Stomach (tissue), 9 donors: ENCODE data around the gene SSBP4. TPM values are rescaled to one million over a fixed set of nuclear protein-coding genes. Genes with fewer than 3 reads are reported as not detected.
A peak's percentile ranks its signal among the peaks of the same experiment; 100 is the strongest.

Source experiments
- DNase-seq, 2 donors: peaks; one replicate each; pipeline versions ENCODE4 v3.0.0 to v3.0.0-alpha.2; 2013 to 2019
- H3K27ac ChIP-seq, 5 donors: fragments of 200-600 bp in 4 of 5; sonication (generic) in 4 of 5; one replicate each; pipeline ENCODE4 v1.5.1; 2013 to 2019; ENCODE audit warnings: mild to moderate bottlenecking in 1 of 5, moderate library complexity in 1 of 5
- H3K27me3 ChIP-seq, 3 donors: fragments of 200-600 bp; sonication (generic); one replicate each; pipeline ENCODE4 v1.5.1; 2017 to 2019; ENCODE audit warnings: mixed run types in 1 of 3
- H3K36me3 ChIP-seq, 4 donors: fragments of 200-600 bp; sonication (generic); 1 replicate in 3 of 4; 2 replicates in 1 of 4; pipeline ENCODE4 v1.5.1; 2016 to 2019
- H3K4me1 ChIP-seq, 4 donors: fragments of 200-600 bp; sonication (generic); one replicate each; pipeline ENCODE4 v1.5.1; 2016 to 2019
- H3K4me3 ChIP-seq, 4 donors: fragments of 200-600 bp; sonication (generic) in 3 of 4; one replicate each; pipeline ENCODE4 v1.5.1; 2016 to 2019; ENCODE audit warnings: mild to moderate bottlenecking in 1 of 4
- H3K9me3 ChIP-seq, 4 donors: fragments of 200-600 bp; sonication (generic); one replicate each; pipeline ENCODE4 v1.5.1; 2016 to 2019
- CTCF ChIP-seq, 7 experiments: fragments of 450-650 bp in 4 of 7; fragments of 200-600 bp in 3 of 7; sonication (generic) in 3 of 7; IDR thresholded peaks; one replicate each; pipeline ENCODE4 v1.5.1; 2016 to 2019; ENCODE audit warnings: antibody characterized with exemption in 7 of 7, control low read depth in 2 of 7, mild to moderate bottlenecking in 1 of 7
- EP300 ChIP-seq: sonication (generic); formaldehyde crosslinking; IDR thresholded peaks from one replicate; pipeline ENCODE4 v1.6.1; 2017; ENCODE audit warnings: antibody characterized with exemption
- POLR2A ChIP-seq, 4 donors: fragments of 450-650 bp; IDR thresholded peaks; one replicate each; pipeline ENCODE4 v1.6.1; 2016; ENCODE audit warnings: antibody characterized with exemption in 4 of 4, control low read depth in 2 of 4, mild to moderate bottlenecking in 1 of 4, moderate library complexity in 1 of 4
- POLR2AphosphoS5 ChIP-seq, 3 donors: sonication (generic); formaldehyde crosslinking; IDR thresholded peaks; one replicate each; pipeline ENCODE4 v1.6.1; 2016; ENCODE audit warnings: antibody characterized with exemption in 3 of 3
- WGBS, 5 donors: extraction: QIAGEN DNeasy Blood & Tissue Kit in 3 of 5; methylation state at CpG; one replicate each; pipeline versions ENCODE4 v1.1.5 to v1.1.7; 2013 to 2018; 5-methylcytosine and 5-hydroxymethylcytosine counted together
- intact Hi-C: fragments of 100-400 bp; cut with DNase I; formaldehyde crosslinking; loops from one replicate; pipeline ENCODE4 v1.15.1; 2023; ENCODE audit warnings: low total_unique reads
- polyA plus RNA-seq, 3 donors: library from polyadenylated mRNA; stranded (reverse); fragments of 200-250 nt; gene quantifications; one replicate each; pipeline ENCODE4 v1.2.3, GENCODE V29; 2013
- total RNA-seq, 5 donors: library from RNA; depleted of rRNA; stranded (reverse); fragments of >200 nt; gene quantifications; one replicate each; pipeline versions ENCODE4 v1.1.0 to v1.2.3, GENCODE V29; 2014 to 2016
- donor health status: healthy with polysubstance abuse.
- donor health status: Bipolar disorder and iron deficiency.
- donor health status: healthy.

SSBP4 gene
- total and polyA plus RNA-seq, 8 donors: 22.8 to 253 (median 49.2) TPM

GRCh38 chr19:18385359-18385674, 33.9 kb upstream of the SSBP4 start:
- intact Hi-C loops: no loop called here
- peak overlapping the region; percentile 77 to 84 (median 79) for H3K27ac ChIP-seq
- TF ChIP-seq POLR2AphosphoS5 (IDR thresholded peaks at IDR 0.05): no peak
- TF ChIP-seq EP300: no peak
- no peak for TF ChIP-seq POLR2A (IDR thresholded peaks at IDR 0.05)
- no peak for TF ChIP-seq CTCF (IDR thresholded peaks at IDR 0.05)
- no peaks in the 10 kb centered on the region for H3K9me3 ChIP-seq
- peaks cover 31 to 73% (median 49%) of the 10 kb centered on the region in 4 donors for H3K4me1 ChIP-seq
- H3K27me3 ChIP-seq: peaks cover 0 to 25% (median 0%) of the 10 kb centered on the region in 3 donors
- no peak overlapping the region for H3K4me3 ChIP-seq
- H3K36me3 ChIP-seq: peaks cover 0 to 13% (median 0%) of the 10 kb centered on the region in 4 donors
- DNase-seq: no peak
- WGBS, 5 donors: 87 to 96% (median 94%) methylated on average over 2 to 3 of the region's 3 CpGs

GRCh38 chr19:18385675-18386542, 33.3 kb upstream of the SSBP4 start, which contains the start of gene GDF15:
TSS of gene GDF15 (plus strand) at chr19:18386158. CDS start at chr19:18386190, 32 bp downstream.
- Histone ChIP-seq H3K4me1 (peaks cover 25 to 67% (median 43%) of the 10 kb centered on the region in 4 donors), H3K36me3 (peaks cover 0 to 13% (median 0%) of the 10 kb centered on the region in 4 donors), H3K4me3 (peak within 1 kb of the TSS; percentile 42 to 60 (median 46)), H3K27ac (peak within 1 kb of the TSS; percentile 77 to 84 (median 79)), H3K27me3 (peaks cover 0 to 25% (median 0%) of the 10 kb centered on the region in 3 donors), H3K9me3 (no peaks in the 10 kb centered on the region)
- TF ChIP-seq POLR2AphosphoS5 (IDR thresholded peaks at IDR 0.05): peak; percentile 3 to 99 (median 99)
- peak in 5 of 7 experiments; percentile 46 to 74 (median 67) for TF ChIP-seq CTCF (IDR thresholded peaks at IDR 0.05)
- no peak for TF ChIP-seq EP300
- TF ChIP-seq POLR2A (IDR thresholded peaks at IDR 0.05): peak in 2 of 4 donors; percentile 55 to 91
- DNase-seq: peak; percentile 94 to 96
- 13 to 24% (median 20%) methylated on average over 31 to 33 of the region's 33 CpGs for WGBS, 5 donors
- intact Hi-C loops: no loop called here

- no peak for DNase-seq
- H3K36me3 ChIP-seq: peaks cover 0 to 13% (median 0%) of the 10 kb centered on the region in 4 donors
- 44 to 73% (median 51%) methylated on average over 13 to 14 of the region's 14 CpGs for WGBS, 5 donors
- peaks cover 0 to 25% (median 0%) of the 10 kb centered on the region in 3 donors for H3K27me3 ChIP-seq
- no peaks in the 10 kb centered on the region for H3K9me3 ChIP-seq
- intact Hi-C loops: no loop called here
- TF ChIP-seq POLR2AphosphoS5 (IDR thresholded peaks at IDR 0.05) (peak in 1 of 3 donors; percentile 41), POLR2A (IDR thresholded peaks at IDR 0.05) (no peak)
- peak overlapping the region; percentile 77 to 84 (median 79) for H3K27ac ChIP-seq
- H3K4me1 ChIP-seq: peaks cover 21 to 60% (median 40%) of the 10 kb centered on the region in 4 donors
- peak overlapping the region; percentile 42 to 60 (median 46) for H3K4me3 ChIP-seq
Observed at GRCh38 chr19:18386543-18387271, 32.5 kb upstream of the SSBP4 start.

GRCh38 chr19:18388100-18388959, 30.9 kb upstream of the SSBP4 start:
- peak; percentile 88 to 95 for DNase-seq
- Histone ChIP-seq H3K4me3 (peak overlapping the region; percentile 42 to 60 (median 46)), H3K9me3 (no peaks in the 10 kb centered on the region), H3K27ac (peak overlapping the region; percentile 77 to 84 (median 79)), H3K27me3 (peaks cover 0 to 14% (median 0%) of the 10 kb centered on the region in 3 donors), H3K36me3 (peaks cover 0 to 13% (median 0%) of the 10 kb centered on the region in 4 donors), H3K4me1 (peaks cover 29 to 68% (median 51%) of the 10 kb centered on the region in 4 donors)
- no peak for TF ChIP-seq EP300
- peak in 6 of 7 experiments; percentile 87 to 100 (median 100) for TF ChIP-seq CTCF (IDR thresholded peaks at IDR 0.05)
- TF ChIP-seq POLR2A (IDR thresholded peaks at IDR 0.05): peak in 1 of 4 donors; percentile 40
- peak in 2 of 3 donors; percentile 83 to 88 for TF ChIP-seq POLR2AphosphoS5 (IDR thresholded peaks at IDR 0.05)
- intact Hi-C loops: no loop called here
- 6 to 18% (median 10%) methylated on average over 33 to 86 of the region's 86 CpGs for WGBS, 5 donors
